ENCODE measurements around the gene ISCA2. TPM values are rescaled to one million over a fixed set of nuclear protein-coding genes. Genes with fewer than 3 reads are reported as not detected.

ISCA2 gene
- total and polyA plus RNA-seq, 2 donors (not counting 3 experiments of a cell fraction or from before 2014, with no cell fraction given), result 22.6 to 25.7 TPM

- H2AFZ ChIP-seq (ENCODE audit: low read depth, low read length), result no peak overlapping the region
- DNase-seq (ENCODE audit: low read depth, low spot score), result no peak
- no peaks in the 10 kb centered on the region for H4K20me1 ChIP-seq (replicated peaks; ENCODE audit: control insufficient read depth, extremely low read depth, insufficient read depth, low read length)
- ChIA-PET CTCF (interaction anchor here (0.9 kb wide), 1 partner anchor 18 kb away, joined by 5 read pairs; no protein-coding TSS in a partner anchor), POLR2A (interaction anchor here (0.7 kb wide), 2 partner anchors 113 to 337 kb away, joined by 3 to 6 read pairs; no protein-coding TSS in a partner anchor)
- TF ChIP-seq MAX (IDR thresholded peaks at IDR 0.05; ENCODE audit: insufficient read depth, insufficient read length) (no peak), GATA2 (IDR thresholded peaks at IDR 0.05; ENCODE audit: insufficient read depth, insufficient read length, low read depth, low read length) (no peak), POLR2AphosphoS5 (IDR thresholded peaks at IDR 0.05; ENCODE audit: insufficient read depth, low read depth, low read length) (no peak), EZH2 (IDR thresholded peaks at IDR 0.05; ENCODE audit: borderline replicate concordance, low read depth, low read length, severe bottlenecking) (no peak), POLR2A (IDR thresholded peaks at IDR 0.05; ENCODE audit: low read depth, low read length) (no peak), JUN (IDR thresholded peaks at IDR 0.05; ENCODE audit: borderline replicate concordance, insufficient read depth, insufficient read length, low read depth) (no peak)
- dilution Hi-C loops (cut with MboI; ENCODE audit: extremely low pct_ligation_motif_present, low sequenced_read_pairs), result no loop called here
- H3K9me1 ChIP-seq (replicated peaks; ENCODE audit: control insufficient read depth, extremely low read depth, insufficient read depth, low read length), result no peaks in the 10 kb centered on the region
- no peak for FAIRE-seq
- H3K9me3 ChIP-seq (replicated peaks; ENCODE audit: control insufficient read depth, insufficient read depth, low read length), result no peaks in the 10 kb centered on the region
- no peaks in the 10 kb centered on the region for H3K79me2 ChIP-seq (ENCODE audit: control insufficient read depth, insufficient read depth, low read length)
- H3K4me1 ChIP-seq (ENCODE audit: control insufficient read depth, extremely low read depth, insufficient read depth, low read length), result peaks cover 5% of the 10 kb centered on the region
- H3K27ac ChIP-seq (ENCODE audit: insufficient read depth, low read depth, low read length), result no peak overlapping the region
- H3K4me3 ChIP-seq (replicated peaks in 1 of 3; ENCODE audit: insufficient read depth in 1 of 3, low read depth in 1 of 3, low read length in 3 of 3), result no peak overlapping the region
- peaks cover 12 to 14% of the 10 kb centered on the region in 2 experiments for H3K36me3 ChIP-seq (ENCODE audit: control insufficient read depth in 2 of 2, extremely low read depth in 1 of 2, insufficient read depth in 2 of 2, low read length in 2 of 2)
- no peak overlapping the region for H3K9ac ChIP-seq (replicated peaks; ENCODE audit: extremely low read depth, insufficient read depth, low read length)
- intact Hi-C loops (cut with micrococcal nuclease), result no loop called here
- no peak overlapping the region for H3K4me2 ChIP-seq (ENCODE audit: insufficient read depth, low read length)
- no peaks in the 10 kb centered on the region for H3K27me3 ChIP-seq (ENCODE audit: control insufficient read depth in 2 of 2, insufficient read depth in 2 of 2, low read length in 2 of 2)
- BruUV-seq (replicated peaks), result no TSS peak
These were observed 17.5 kb upstream of the ISCA2 start for GRCh38 chr14:74476107-74476506.

GRCh38 chr14:74476607-74477006, 17.0 kb upstream of the ISCA2 start:
- Histone ChIP-seq H3K27me3 (ENCODE audit: control insufficient read depth in 2 of 2, insufficient read depth in 2 of 2, low read length in 2 of 2) (no peaks in the 10 kb centered on the region), H3K27ac (ENCODE audit: insufficient read depth, low read depth, low read length) (no peak overlapping the region), H3K79me2 (ENCODE audit: control insufficient read depth, insufficient read depth, low read length) (no peaks in the 10 kb centered on the region), H3K4me1 (ENCODE audit: control insufficient read depth, extremely low read depth, insufficient read depth, low read length) (peaks cover 5% of the 10 kb centered on the region), H3K9me1 (replicated peaks; ENCODE audit: control insufficient read depth, extremely low read depth, insufficient read depth, low read length) (no peaks in the 10 kb centered on the region), H3K4me3 (replicated peaks in 1 of 3; ENCODE audit: insufficient read depth in 1 of 3, low read depth in 1 of 3, low read length in 3 of 3) (no peak overlapping the region), H4K20me1 (replicated peaks; ENCODE audit: control insufficient read depth, extremely low read depth, insufficient read depth, low read length) (no peaks in the 10 kb centered on the region), H3K4me2 (ENCODE audit: insufficient read depth, low read length) (no peak overlapping the region), H3K36me3 (ENCODE audit: control insufficient read depth in 2 of 2, extremely low read depth in 1 of 2, insufficient read depth in 2 of 2, low read length in 2 of 2) (peaks cover 13 to 14% of the 10 kb centered on the region in 2 experiments), H3K9me3 (replicated peaks; ENCODE audit: control insufficient read depth, insufficient read depth, low read length) (no peaks in the 10 kb centered on the region), H2AFZ (ENCODE audit: low read depth, low read length) (no peak overlapping the region), H3K9ac (replicated peaks; ENCODE audit: extremely low read depth, insufficient read depth, low read length) (no peak overlapping the region)
- POLR2A ChIA-PET, result interaction anchor here (0.7 kb wide), 2 partner anchors 114 to 338 kb away, joined by 3 to 6 read pairs; no protein-coding TSS in a partner anchor
- CTCF ChIA-PET, result interaction anchor here (3.7 to 4.3 kb wide), 3 partner anchors 17 to 117 kb away, joined by 43 to 55 read pairs (median 52); no protein-coding TSS in a partner anchor
- DNase-seq (ENCODE audit: low read depth, low spot score), result no peak
- intact Hi-C loops (cut with micrococcal nuclease) (no loop called here), dilution Hi-C loops (cut with MboI; ENCODE audit: extremely low pct_ligation_motif_present, low sequenced_read_pairs) (no loop called here)
- FAIRE-seq, result no peak
- BruUV-seq (replicated peaks), result no TSS peak
- TF ChIP-seq MYC (IDR thresholded peaks at IDR 0.05; ENCODE audit: low read depth, low read length), result no peak
- TF ChIP-seq GATA2 (IDR thresholded peaks at IDR 0.05; ENCODE audit: insufficient read depth, insufficient read length, low read depth, low read length), result no peak
- no peak for TF ChIP-seq MAX (IDR thresholded peaks at IDR 0.05; ENCODE audit: insufficient read depth, insufficient read length)
- TF ChIP-seq JUN (IDR thresholded peaks at IDR 0.05; ENCODE audit: borderline replicate concordance, insufficient read depth, insufficient read length, low read depth), result no peak
- TF ChIP-seq CTCF (IDR thresholded peaks at IDR 0.05; ENCODE audit: extremely low read depth in 1 of 2, insufficient read depth in 1 of 2, low read depth in 1 of 2, low read length in 2 of 2), result no peak
- TF ChIP-seq FOS (IDR thresholded peaks at IDR 0.05; ENCODE audit: borderline replicate concordance, insufficient read depth, low read length), result no peak
- TF ChIP-seq POLR2A (IDR thresholded peaks at IDR 0.05; ENCODE audit: low read depth, low read length), result no peak
- no peak for TF ChIP-seq POLR2AphosphoS5 (IDR thresholded peaks at IDR 0.05; ENCODE audit: insufficient read depth, low read depth, low read length)
- TF ChIP-seq EZH2 (IDR thresholded peaks at IDR 0.05; ENCODE audit: borderline replicate concordance, low read depth, low read length, severe bottlenecking), result no peak
